NCI-H2227 treated with DMSO at 0.1 percent for 48 hours (cell line): ENCODE results near the gene ACTL10.
"Not testable (repeated sequence)": the region's sequence is repeated elsewhere in the genome, so short reads cannot be mapped to it uniquely, and the experiment has no call there.

Experiments
- DNase-seq: peaks from one replicate; lab custom pipeline; 2025; lab: John Stamatoyannopoulos, UW

The ACTL10 gene

GRCh38 chr20:33697129-33697528 is 30.4 kb downstream of the ACTL10 start:
- DNase-seq = no peak

- not testable (repeated sequence) for DNase-seq
Observed at GRCh38 chr20:33698966-33699365, 32.2 kb downstream of the ACTL10 start.

GRCh38 chr20:33700696-33701441 is 34.1 kb downstream of the ACTL10 start:
- DNase-seq = not testable (repeated sequence)

GRCh38 chr20:33701629-33702450 is 35.1 kb downstream of the ACTL10 start:
- DNase-seq = no peak

- no peak for DNase-seq
Observed at GRCh38 chr20:33702861-33703260, 36.1 kb downstream of the ACTL10 start.

- DNase-seq = no peak
Observed at GRCh38 chr20:33703498-33704137, 36.9 kb downstream of the ACTL10 start.

GRCh38 chr20:33704197-33704924 is 37.6 kb downstream of the ACTL10 start:
- DNase-seq = no peak

- no peak for DNase-seq
Observed at GRCh38 chr20:33707668-33708067, 40.9 kb downstream of the ACTL10 start.

- DNase-seq = no peak
Observed at GRCh38 chr20:33709398-33709797, 42.7 kb downstream of the ACTL10 start.

- no peak for DNase-seq
Observed at GRCh38 chr20:33709905-33710541, 43.3 kb downstream of the ACTL10 start.

- DNase-seq = no peak
Observed at GRCh38 chr20:33710681-33711445, 44.1 kb downstream of the ACTL10 start.

- no peak for DNase-seq
Observed at GRCh38 chr20:33711446-33711738, 44.6 kb downstream of the ACTL10 start.

GRCh38 chr20:33713865-33714367 is 47.2 kb downstream of the ACTL10 start:
- no peak for DNase-seq

GRCh38 chr20:33716498-33716897 is 49.8 kb downstream of the ACTL10 start:
- DNase-seq = no peak
